K562 (cell line): ENCODE data around the gene HLA-DOB. TPM values are rescaled to one million over a fixed set of nuclear protein-coding genes. Genes with fewer than 3 reads are reported as not detected.

ENCODE experiments used
- CEBPG ChIP-seq, 3 experiments: fragments of 200-800 bp in 1 of 3; sonication (Bioruptor generic) in 1 of 3; sonication (generic) in 1 of 3; formaldehyde crosslinking in 1 of 3; IDR thresholded peaks in 2 of 3; conservative IDR thresholded peaks in 1 of 3; 2 replicates each; pipeline versions ENCODE4 v1.6.1 to v1.8.0; 2016 to 2022; ENCODE audit warnings: missing compliant biosample characterization in 2 of 3, missing genetic modification characterization in 2 of 3, mild to moderate bottlenecking in 1 of 3, missing genetic modification reagents in 1 of 3
- DIDO1 ChIP-seq: fragments of 450-650 bp; IDR thresholded peaks from 2 replicates; pipeline ENCODE4 v1.6.1; 2016; ENCODE audit warnings: low read depth, missing biosample characterization, missing genetic modification characterization
- EP300 ChIP-seq: IDR thresholded peaks from 2 replicates; pipeline ENCODE4 v1.6.1; 2012; ENCODE audit warnings: low read length, improper control_type of control experiment
- EP400 ChIP-seq: fragments of 450-650 bp; IDR thresholded peaks from 2 replicates; pipeline ENCODE4 v1.6.1; 2017; ENCODE audit warnings: antibody characterized with exemption, mild to moderate bottlenecking, moderate library complexity
- FOXK1 ChIP-seq: sonication (generic); formaldehyde crosslinking; IDR thresholded peaks from 2 replicates; pipeline ENCODE4 v1.8.0; 2022; ENCODE audit warnings: missing genetic modification reagents, mild to moderate bottlenecking, borderline replicate concordance
- GTF2E2 ChIP-seq: fragments of 200-800 bp; sonication (Bioruptor generic); IDR thresholded peaks from 2 replicates; pipeline ENCODE4 v1.6.1; 2016; ENCODE audit warnings: missing genetic modification characterization, missing compliant biosample characterization
- HNRNPLL ChIP-seq: fragments of 200-400 bp; formaldehyde crosslinking; IDR thresholded peaks from 2 replicates; pipeline ENCODE4 v1.6.1; 2017; ENCODE audit warnings: low read length, low read depth, mild to moderate bottlenecking; ENCODE audit not compliant: poor library complexity, severe bottlenecking
- IFI16 ChIP-seq: fragments of 250-450 bp; sonication (Bioruptor Pico); IDR thresholded peaks from 2 replicates; pipeline ENCODE4 v2.1.2; 2022; ENCODE audit warnings: mild to moderate bottlenecking, inconsistent platforms
- NCOR1 ChIP-seq: fragments of 450-650 bp; IDR thresholded peaks from 2 replicates; pipeline ENCODE4 v1.6.1; 2016; ENCODE audit warnings: mild to moderate bottlenecking, moderate library complexity
- NELFE ChIP-seq: IDR thresholded peaks from 2 replicates; pipeline ENCODE4 v1.6.1; 2011; ENCODE audit warnings: mild to moderate bottlenecking; ENCODE audit not compliant: insufficient read depth, insufficient read length
- PHTF2 ChIP-seq: fragments of 250-450 bp; sonication (Bioruptor Pico); IDR thresholded peaks from 2 replicates; pipeline ENCODE4 v1.5.0; 2021; ENCODE audit warnings: mild to moderate bottlenecking
- SAP30 ChIP-seq: fragments of 200-600 bp; sonication (generic); IDR thresholded peaks from 2 replicates; pipeline ENCODE4 v1.6.1; 2012; ENCODE audit warnings: borderline replicate concordance, low read depth, mild to moderate bottlenecking, moderate library complexity, low read length, control low read depth, inconsistent platforms; ENCODE audit not compliant: insufficient read depth, poor library complexity, severe bottlenecking
- SPI1 ChIP-seq: IDR thresholded peaks from 2 replicates; pipeline ENCODE4 v1.6.1; 2011; ENCODE audit warnings: low read depth, low read length, control low read depth, borderline replicate concordance
- TCFL5 ChIP-seq: fragments of 250-450 bp; sonication (Bioruptor Pico); conservative IDR thresholded peaks from 2 replicates; pipeline ENCODE4 v1.6.1; 2021; ENCODE audit warnings: mild to moderate bottlenecking, moderate library complexity, matching md5 sums
- ZBTB7A ChIP-seq: IDR thresholded peaks from 2 replicates; pipeline ENCODE4 v1.6.1; 2011; ENCODE audit warnings: low read depth, mild to moderate bottlenecking, low read length, moderate library complexity, borderline replicate concordance; ENCODE audit not compliant: control insufficient read depth
- ZC3H4 ChIP-seq: sonication (generic); formaldehyde crosslinking; IDR thresholded peaks from 2 replicates; pipeline ENCODE4 v1.9.0; 2021; ENCODE audit warnings: missing genetic modification reagents, borderline replicate concordance
- ZKSCAN3 ChIP-seq: fragments of 250-450 bp; sonication (Bioruptor Pico); IDR thresholded peaks from 2 replicates; pipeline ENCODE4 v1.4.0; 2020
- ZNF57 ChIP-seq: fragments of 450-650 bp; formaldehyde crosslinking; IDR thresholded peaks from 2 replicates; pipeline ENCODE4 v1.4.0; 2020; ENCODE audit warnings: mild to moderate bottlenecking, moderate library complexity
- ZNF699 ChIP-seq: fragments of 250-450 bp; sonication (Bioruptor Pico); IDR thresholded peaks from 2 replicates; pipeline ENCODE4 v1.8.0; 2021; ENCODE audit warnings: mild to moderate bottlenecking, moderate library complexity; ENCODE audit not compliant: insufficient replicate concordance
- ZSCAN32 ChIP-seq: fragments of 450-650 bp; formaldehyde crosslinking; IDR thresholded peaks from 2 replicates; pipeline ENCODE4 v1.4.0; 2020; ENCODE audit warnings: mild to moderate bottlenecking, moderate library complexity
- polyA plus RNA-seq, 8 experiments: library from polyadenylated mRNA; depleted of rRNA in 4 of 8; stranded (reverse) in 5 of 8; unstranded in 3 of 8; fragments of >200 nt; fragmentation: Nextera tagmentation in 2 of 8; fragmentation: Illumina TruSeq in 1 of 8; extraction: Ambion mirVana in 2 of 8; extraction: Trizol in 1 of 8; gene quantifications; 2 replicates each; pipeline versions ENCODE4 v1.2.1 to v1.2.3, GENCODE V29; 2011 to 2014; ENCODE audit warnings: inconsistent platforms in 1 of 8, missing spikeins in 1 of 8
- total RNA-seq, 7 experiments: library from RNA; depleted of rRNA in 6 of 7; stranded (reverse); fragments of >200 nt in 6 of 7; fragmentation: Illumina TruSeq in 2 of 7; extraction: Trizol in 2 of 7; gene quantifications; 2 replicates each; pipeline versions ENCODE4 v1.2.1 to v1.2.3, GENCODE V29; 2011 to 2021; ENCODE audit warnings: low replicate concordance in 1 of 7
- TF ChIP-seq, protein P1 (sequence below): fragments of 450-650 bp; IDR thresholded peaks from 2 replicates; pipeline ENCODE4 v1.6.1; 2014; ENCODE audit warnings: low read depth, mild to moderate bottlenecking, moderate library complexity, borderline replicate concordance
- TF ChIP-seq, protein P2 (sequence below): sonication (generic); formaldehyde crosslinking; IDR thresholded peaks from 2 replicates; pipeline ENCODE4 v1.8.0; 2022; ENCODE audit warnings: mild to moderate bottlenecking, missing genetic modification reagents
- TF ChIP-seq, protein P3 (sequence below): fragments of 250-450 bp; sonication (Bioruptor Pico); IDR thresholded peaks from 2 replicates; pipeline ENCODE4 v1.4.0; 2020; ENCODE audit warnings: mild to moderate bottlenecking, moderate library complexity

HLA-DOB gene
- total and polyA plus RNA-seq, 9 of the 15 experiments (the other 6 are each of a cell fraction or from before 2014, with no cell fraction given) = 1.2 to 4.0 (median 2.5) TPM

DNA sequence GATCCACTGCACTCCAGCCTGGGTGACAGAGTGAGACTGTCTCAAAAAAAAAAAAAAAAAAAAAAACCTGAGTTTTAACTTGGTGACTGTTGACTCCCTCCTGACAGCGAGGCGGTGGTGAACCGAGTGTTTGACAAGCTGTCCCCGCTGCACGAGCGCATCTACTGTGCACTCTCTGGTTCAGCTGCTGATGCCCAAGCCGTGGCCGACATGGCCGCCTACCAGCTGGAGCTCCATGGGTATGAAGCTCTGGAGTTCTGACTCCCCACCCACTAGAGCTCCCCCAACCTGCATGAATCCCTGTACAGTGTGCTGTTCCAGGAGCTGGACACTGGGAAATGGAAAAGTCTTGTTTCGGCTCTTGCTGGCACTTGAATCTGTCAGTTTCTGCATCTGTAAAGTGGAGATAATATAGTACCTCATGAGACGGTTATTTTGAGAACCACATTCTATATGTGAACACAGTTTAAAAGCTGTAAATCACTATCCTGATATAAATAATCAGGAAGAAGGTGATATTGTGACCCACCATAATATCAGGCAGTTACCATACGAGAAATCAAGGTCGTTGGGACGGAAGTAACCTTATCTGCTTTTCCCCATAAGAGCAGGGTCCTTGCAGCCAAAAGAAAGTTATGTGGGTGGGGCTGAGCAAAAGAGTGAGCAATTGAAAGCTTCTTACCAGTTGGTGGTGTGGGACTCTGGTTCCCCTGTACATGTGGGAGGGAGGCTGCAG, 40.5 kb upstream of the HLA-DOB start (continued):
- peak; percentile 80 for TF ChIP-seq EP300
- TF ChIP-seq, protein P1, sequence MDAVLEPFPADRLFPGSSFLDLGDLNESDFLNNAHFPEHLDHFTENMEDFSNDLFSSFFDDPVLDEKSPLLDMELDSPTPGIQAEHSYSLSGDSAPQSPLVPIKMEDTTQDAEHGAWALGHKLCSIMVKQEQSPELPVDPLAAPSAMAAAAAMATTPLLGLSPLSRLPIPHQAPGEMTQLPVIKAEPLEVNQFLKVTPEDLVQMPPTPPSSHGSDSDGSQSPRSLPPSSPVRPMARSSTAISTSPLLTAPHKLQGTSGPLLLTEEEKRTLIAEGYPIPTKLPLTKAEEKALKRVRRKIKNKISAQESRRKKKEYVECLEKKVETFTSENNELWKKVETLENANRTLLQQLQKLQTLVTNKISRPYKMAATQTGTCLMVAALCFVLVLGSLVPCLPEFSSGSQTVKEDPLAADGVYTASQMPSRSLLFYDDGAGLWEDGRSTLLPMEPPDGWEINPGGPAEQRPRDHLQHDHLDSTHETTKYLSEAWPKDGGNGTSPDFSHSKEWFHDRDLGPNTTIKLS = no peak
- no peak for TF ChIP-seq ZKSCAN3 (CRISPR knock-in tag)
- TF ChIP-seq FOXK1 = no peak
- TF ChIP-seq TCFL5 = no peak
- no peak for TF ChIP-seq CEBPG (CRISPR knock-in tag; IDR thresholded peaks at IDR 0.05)
- no peak for TF ChIP-seq CEBPG (tag; conservative IDR thresholded peaks at IDR 0.05 in 1 of 2, IDR thresholded peaks at IDR 0.05 in 1 of 2)
- peak; percentile 80 for TF ChIP-seq NCOR1
- no peak for TF ChIP-seq DIDO1 (tag)
- TF ChIP-seq, protein P2, sequence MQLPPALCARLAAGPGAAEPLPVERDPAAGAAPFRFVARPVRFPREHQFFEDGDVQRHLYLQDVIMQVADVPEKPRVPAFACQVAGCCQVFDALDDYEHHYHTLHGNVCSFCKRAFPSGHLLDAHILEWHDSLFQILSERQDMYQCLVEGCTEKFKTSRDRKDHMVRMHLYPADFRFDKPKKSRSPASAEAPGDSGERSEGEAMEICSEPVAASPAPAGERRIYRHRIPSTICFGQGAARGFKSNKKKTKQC (CRISPR knock-in tag) = no peak
- TF ChIP-seq, protein P3, sequence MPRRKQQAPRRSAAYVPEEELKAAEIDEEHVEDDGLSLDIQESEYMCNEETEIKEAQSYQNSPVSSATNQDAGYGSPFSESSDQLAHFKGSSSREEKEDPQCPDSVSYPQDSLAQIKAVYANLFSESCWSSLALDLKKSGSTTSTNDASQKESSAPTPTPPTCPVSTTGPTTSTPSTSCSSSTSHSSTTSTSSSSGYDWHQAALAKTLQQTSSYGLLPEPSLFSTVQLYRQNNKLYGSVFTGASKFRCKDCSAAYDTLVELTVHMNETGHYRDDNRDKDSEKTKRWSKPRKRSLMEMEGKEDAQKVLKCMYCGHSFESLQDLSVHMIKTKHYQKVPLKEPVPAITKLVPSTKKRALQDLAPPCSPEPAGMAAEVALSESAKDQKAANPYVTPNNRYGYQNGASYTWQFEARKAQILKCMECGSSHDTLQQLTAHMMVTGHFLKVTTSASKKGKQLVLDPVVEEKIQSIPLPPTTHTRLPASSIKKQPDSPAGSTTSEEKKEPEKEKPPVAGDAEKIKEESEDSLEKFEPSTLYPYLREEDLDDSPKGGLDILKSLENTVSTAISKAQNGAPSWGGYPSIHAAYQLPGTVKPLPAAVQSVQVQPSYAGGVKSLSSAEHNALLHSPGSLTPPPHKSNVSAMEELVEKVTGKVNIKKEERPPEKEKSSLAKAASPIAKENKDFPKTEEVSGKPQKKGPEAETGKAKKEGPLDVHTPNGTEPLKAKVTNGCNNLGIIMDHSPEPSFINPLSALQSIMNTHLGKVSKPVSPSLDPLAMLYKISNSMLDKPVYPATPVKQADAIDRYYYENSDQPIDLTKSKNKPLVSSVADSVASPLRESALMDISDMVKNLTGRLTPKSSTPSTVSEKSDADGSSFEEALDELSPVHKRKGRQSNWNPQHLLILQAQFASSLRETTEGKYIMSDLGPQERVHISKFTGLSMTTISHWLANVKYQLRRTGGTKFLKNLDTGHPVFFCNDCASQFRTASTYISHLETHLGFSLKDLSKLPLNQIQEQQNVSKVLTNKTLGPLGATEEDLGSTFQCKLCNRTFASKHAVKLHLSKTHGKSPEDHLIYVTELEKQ (CRISPR knock-in tag) = no peak
- no peak for TF ChIP-seq NELFE
- TF ChIP-seq IFI16 (CRISPR knock-in tag) = no peak
- no peak for TF ChIP-seq ZC3H4 (CRISPR knock-in tag)
- TF ChIP-seq ZBTB7A = no peak
- no peak for TF ChIP-seq ZNF699 (CRISPR knock-in tag)
- TF ChIP-seq ZSCAN32 (CRISPR knock-in tag) = no peak
- TF ChIP-seq GTF2E2 (tag) = no peak
- no peak for TF ChIP-seq HNRNPLL
- no peak for TF ChIP-seq ZNF57 (CRISPR knock-in tag)
- TF ChIP-seq EP400 = 0 out of 2 replicates have a peak, but pooled peaks have one; percentile 11
- no peak for TF ChIP-seq PHTF2 (CRISPR knock-in tag)
- no peak for TF ChIP-seq SAP30
- TF ChIP-seq SPI1 = peak; percentile 53; the same call in 1 of the 2 replicates
